Right kidney (tissue), 1 donor: ENCODE measurements around the gene FLOT1.
"Not testable (repeated sequence)": the region's sequence is repeated elsewhere in the genome, so short reads cannot be mapped to it uniquely, and the experiment has no call there.

Source experiments
- DNase-seq: peaks from one replicate; pipeline ENCODE4 v3.0.0-alpha.2; 2016

Gene FLOT1

DNA sequence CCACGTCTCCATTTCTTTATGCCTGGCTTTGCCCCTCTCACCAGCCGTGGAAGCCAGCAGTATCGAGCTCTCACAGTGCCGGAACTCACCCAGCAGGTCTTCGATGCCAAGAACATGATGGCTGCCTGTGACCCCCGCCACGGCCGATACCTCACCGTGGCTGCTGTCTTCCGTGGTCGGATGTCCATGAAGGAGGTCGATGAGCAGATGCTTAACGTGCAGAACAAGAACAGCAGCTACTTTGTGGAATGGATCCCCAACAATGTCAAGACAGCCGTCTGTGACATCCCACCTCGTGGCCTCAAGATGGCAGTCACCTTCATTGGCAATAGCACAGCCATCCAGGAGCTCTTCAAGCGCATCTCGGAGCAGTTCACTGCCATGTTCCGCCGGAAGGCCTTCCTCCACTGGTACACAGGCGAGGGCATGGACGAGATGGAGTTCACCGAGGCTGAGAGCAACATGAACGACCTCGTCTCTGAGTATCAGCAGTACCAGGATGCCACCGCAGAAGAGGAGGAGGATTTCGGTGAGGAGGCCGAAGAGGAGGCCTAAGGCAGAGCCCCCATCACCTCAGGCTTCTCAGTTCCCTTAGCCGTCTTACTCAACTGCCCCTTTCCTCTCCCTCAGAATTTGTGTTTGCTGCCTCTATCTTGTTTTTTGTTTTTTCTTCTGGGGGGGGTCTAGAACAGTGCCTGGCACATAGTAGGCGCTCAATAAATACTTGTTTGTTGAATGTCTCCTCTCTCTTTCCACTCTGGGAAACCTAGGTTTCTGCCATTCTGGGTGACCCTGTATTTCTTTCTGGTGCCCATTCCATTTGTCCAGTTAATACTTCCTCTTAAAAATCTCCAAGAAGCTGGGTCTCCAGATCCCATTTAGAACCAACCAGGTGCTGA, 18.4 kb downstream of the FLOT1 start:
- not testable (repeated sequence) for DNase-seq

DNA sequence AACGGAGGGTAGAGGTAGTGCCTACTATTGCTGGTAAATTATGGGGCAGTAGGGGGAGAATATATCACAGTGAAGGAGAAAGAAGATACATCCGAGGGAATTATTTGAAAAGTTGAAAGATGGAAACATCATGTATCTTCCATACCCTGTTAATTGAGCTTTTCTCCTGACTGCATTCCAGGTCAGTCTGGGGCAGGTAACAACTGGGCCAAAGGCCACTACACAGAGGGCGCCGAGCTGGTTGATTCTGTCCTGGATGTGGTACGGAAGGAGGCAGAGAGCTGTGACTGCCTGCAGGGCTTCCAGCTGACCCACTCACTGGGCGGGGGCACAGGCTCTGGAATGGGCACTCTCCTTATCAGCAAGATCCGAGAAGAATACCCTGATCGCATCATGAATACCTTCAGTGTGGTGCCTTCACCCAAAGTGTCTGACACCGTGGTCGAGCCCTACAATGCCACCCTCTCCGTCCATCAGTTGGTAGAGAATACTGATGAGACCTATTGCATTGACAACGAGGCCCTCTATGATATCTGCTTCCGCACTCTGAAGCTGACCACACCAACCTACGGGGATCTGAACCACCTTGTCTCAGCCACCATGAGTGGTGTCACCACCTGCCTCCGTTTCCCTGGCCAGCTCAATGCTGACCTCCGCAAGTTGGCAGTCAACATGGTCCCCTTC, 19.2 kb downstream of the FLOT1 start:
- not testable (repeated sequence) for DNase-seq

DNA sequence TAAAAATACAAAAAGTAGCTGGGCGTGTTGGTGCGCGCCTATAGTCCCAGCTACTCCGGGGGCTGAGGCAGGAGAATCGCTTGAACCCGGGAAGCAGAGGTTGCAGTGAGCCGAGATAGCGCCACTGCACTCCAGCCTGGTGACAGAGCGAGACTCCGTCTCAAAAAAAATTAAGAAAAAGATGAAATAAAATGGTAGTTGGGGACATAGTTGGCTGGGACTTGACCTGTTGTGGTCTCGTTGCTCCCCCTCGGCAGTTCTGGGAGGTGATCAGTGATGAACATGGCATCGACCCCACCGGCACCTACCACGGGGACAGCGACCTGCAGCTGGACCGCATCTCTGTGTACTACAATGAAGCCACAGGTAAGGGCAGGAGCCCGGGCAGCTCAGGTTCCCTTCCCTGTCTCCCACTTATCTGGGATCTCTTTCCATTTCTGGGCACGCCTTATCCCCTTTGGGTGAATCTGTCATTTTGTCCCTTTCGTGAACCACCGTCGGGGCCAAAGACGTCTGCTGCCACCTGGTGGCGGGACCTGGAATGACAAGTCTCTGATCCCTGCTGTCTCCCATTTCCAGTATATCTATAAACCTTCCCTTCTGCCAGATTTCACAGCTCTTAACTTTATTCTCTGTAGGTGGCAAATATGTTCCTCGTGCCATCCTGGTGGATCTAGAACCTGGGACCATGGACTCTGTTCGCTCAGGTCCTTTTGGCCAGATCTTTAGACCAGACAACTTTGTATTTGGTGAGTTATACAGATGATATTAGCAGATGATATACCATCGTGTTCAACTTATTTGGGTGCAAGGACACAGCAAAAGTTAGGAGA, 20.0 kb downstream of the FLOT1 start:
- DNase-seq: peak; percentile 81

DNA sequence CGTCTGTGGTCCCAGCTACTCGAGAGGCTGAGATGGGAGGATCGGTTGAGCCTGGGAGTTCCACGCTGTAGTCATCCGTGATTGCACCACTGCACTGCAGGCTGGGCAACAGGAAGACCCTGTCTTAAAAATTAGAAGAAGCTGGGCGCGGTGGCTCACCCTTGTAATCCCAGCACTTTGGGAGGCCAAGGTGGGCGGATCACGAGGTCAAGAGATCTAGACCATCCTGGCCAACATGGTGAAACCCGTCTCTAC, 20.5 kb downstream of the FLOT1 start:
- DNase-seq: not testable (repeated sequence)

GRCh38 chr6:30721198-30722024, 21.1 kb downstream of the FLOT1 start:
- peak; percentile 90 for DNase-seq

GRCh38 chr6:30720738-30721197, 21.7 kb downstream of the FLOT1 start:
- peak; percentile 75 for DNase-seq

DNA sequence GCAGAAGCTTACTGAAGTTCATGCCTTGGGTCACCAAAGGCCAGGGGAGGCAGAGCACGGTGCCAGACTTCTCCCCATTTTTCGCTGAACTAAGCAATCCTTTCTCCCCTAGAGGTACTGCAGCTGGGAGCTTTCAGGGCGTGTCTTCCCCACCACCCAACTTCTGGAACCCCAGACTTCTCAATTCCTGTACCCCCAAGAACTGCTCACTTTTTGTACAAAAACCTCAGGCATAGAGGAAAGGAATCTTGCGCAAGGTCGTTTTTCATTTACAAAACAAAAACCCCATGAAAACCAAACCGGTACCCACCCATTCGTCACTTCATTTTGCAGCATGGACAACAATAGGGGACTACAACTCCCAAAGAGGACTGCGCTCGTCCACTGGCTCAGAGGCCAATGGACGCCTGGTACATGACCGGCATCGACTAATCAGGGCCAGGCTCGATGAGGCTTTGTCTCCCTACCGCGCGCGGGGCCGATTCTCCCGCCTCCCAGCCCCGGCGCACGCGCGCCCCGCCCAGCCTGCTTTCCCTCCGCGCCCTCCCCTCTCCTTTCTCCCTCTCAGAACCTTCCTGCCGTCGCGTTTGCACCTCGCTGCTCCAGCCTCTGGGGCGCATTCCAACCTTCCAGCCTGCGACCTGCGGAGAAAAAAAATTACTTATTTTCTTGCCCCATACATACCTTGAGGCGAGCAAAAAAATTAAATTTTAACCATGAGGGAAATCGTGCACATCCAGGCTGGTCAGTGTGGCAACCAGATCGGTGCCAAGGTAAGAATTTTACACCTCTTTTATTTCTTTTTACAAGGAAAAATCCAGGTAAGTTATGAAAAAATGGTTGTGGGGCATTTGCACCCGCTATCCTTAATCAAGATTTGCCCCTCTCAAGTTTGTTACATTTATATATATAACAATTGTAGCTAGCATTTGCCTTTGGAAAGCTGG, 22.4 kb downstream of the FLOT1 start, which contains the start of gene TUBB:
TSS of gene TUBB (plus strand) at position 562 of the 947 bp plus-strand sequence. CDS start at position 717, 155 bp downstream.
- DNase-seq: peak; percentile 89

GRCh38 chr6:30719356-30719755, 23.1 kb downstream of the FLOT1 start:
- no peak for DNase-seq

GRCh38 chr6:30717845-30718720, 24.4 kb downstream of the FLOT1 start:
- DNase-seq: not testable (repeated sequence)

GRCh38 chr6:30717129-30717844, 25.2 kb downstream of the FLOT1 start, which contains the start of gene MDC1:
Gene MDC1 (minus strand): TSS chr6:30717281. CDS start chr6:30715175, 2,106 bp downstream.
- peak; percentile 94 for DNase-seq

GRCh38 chr6:30716879-30717128, 25.7 kb downstream of the FLOT1 start:
- no peak for DNase-seq

DNA sequence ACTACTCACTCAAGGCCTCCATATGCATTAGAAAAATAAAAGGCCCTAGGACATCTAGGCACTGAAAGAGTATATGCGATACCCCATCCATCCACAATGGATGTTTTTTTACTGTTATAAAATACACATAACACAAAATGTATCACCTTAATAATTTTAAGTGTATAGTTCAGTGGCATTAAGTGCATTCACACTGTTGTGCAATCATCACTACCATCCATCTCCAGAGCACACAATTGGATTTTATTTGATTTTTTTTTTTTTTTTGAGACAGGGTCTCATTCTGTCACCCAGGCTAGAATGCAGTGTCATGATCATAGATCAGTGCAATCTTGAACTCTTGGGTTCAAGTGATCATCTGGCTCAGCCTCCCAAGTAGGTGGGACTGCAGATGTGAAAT, 28.2 kb downstream of the FLOT1 start:
- DNase-seq: no peak

GRCh38 chr6:30712441-30712945, 30.0 kb downstream of the FLOT1 start:
- DNase-seq: no peak

DNA sequence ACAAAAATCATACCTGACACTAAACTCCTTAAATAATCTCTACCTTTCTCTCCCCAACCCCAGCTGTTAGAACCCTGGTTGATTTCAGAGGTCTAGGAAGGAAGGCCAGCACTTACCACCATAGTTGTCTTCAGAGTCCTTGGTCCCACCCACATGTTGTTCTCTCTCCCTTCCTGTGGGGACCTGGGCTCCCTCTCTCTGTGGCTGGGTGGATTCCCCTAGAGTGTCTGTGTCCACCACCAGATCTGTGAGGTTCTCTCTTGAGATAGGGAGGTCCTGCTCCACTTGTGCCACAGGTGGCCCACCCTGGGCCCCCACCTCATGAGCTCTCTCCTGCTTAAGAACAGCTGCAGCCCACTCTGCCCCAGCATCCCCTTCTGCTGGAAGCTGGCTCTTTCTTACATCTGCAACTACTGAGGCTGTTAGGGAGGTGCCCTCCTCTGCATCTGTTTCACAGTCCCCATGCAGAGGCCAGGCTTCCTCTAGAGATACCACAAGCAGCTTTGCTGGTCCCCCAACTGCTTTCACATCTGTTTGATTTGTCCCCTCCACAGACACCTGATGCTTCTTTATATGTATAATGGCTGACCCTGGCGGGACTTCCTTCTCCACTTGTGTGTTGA, 30.6 kb downstream of the FLOT1 start:
- DNase-seq: no peak

GRCh38 chr6:30709101-30709868, 33.2 kb downstream of the FLOT1 start:
- DNase-seq: no peak

DNA sequence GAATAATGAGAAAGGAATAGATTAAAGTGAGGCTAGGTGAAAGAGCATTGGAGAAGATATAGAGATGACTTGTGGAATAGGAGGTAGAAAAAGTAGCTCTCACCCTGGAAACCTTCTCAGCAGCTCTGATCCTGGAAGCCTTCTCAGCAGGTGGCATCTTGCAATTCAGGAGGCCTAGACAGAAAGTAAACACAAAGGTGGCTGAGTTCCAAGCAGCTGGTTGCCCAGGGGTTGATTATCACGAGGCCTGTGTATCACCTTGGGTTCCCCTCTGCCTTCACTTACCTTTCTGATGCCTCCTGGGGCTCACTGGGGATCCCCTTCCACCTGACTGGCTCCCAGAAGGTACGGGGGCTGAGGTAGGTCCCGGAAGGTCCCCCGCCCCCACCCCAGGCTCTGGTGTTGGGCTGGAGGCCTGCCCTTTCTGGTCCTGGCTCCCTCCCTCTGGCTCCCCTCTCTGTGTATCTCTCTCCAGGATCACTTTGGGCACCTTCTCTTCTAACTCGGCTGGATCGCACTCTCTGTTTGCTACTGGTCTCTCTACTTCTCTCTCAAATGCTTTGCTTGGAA, 35.1 kb downstream of the FLOT1 start:
- no peak for DNase-seq

DNA sequence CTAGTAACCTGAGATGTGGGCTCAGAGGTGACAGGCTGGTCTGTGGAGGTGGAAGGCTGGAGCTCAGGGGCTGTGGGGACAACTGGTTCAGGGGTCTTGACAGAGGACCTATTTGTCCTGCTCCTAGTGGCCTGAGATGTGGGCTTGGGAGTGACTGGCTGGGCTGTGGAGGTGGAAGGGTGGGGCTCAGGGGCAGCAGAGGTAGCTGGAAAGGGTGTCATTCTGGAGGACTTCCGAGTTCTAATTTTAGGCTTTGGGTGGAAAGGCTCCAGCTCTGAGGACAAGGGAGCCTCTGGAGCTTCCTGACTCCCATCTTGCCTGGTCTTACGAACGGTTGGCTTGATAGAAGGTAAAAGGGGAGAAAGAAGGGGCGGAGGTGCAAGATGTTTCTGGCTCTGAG, 36.9 kb downstream of the FLOT1 start:
- no peak for DNase-seq
